ENCODE data around the gene GGACT.

The GGACT gene

GRCh38 chr13:100485265-100485664, 103.3 kb downstream of the GGACT start:
- Histone ChIP-seq H3K27me3 (ENCODE audit: insufficient read depth, low read length) (0 out of 2 replicates have a peak, but pooled peaks cover 2% of the 10 kb centered on the region), H3K27ac (ENCODE audit: low read depth, low read length, poor library complexity, severe bottlenecking) (no peak overlapping the region), H4K20me1 (ENCODE audit: insufficient read depth, low read length) (no peaks in the 10 kb centered on the region), H3K4me2 (ENCODE audit: low read length) (no peak overlapping the region), H3K4me1 (ENCODE audit: insufficient read depth, low read length, severe bottlenecking) (no peaks in the 10 kb centered on the region), H3K9me2 (ENCODE audit: low read depth, low read length) (no peaks in the 10 kb centered on the region), H3K9ac (ENCODE audit: low read length) (no peak overlapping the region), H3F3A (ENCODE audit: insufficient read depth, low read length) (no peaks in the 10 kb centered on the region), H3K4me3 (ENCODE audit: low read depth, low read length, poor library complexity, severe bottlenecking) (no peak overlapping the region), H3K79me2 (ENCODE audit: insufficient read depth, low read length) (no peaks in the 10 kb centered on the region), H2AFZ (ENCODE audit: low read length) (no peak overlapping the region), H3K9me3 (ENCODE audit: low read length) (no peaks in the 10 kb centered on the region), H3K36me3 (ENCODE audit: insufficient read depth, low read length) (no peaks in the 10 kb centered on the region)
- no peak for TF ChIP-seq EZH2 (IDR thresholded peaks at IDR 0.05; ENCODE audit: borderline replicate concordance, low read length)
- TF ChIP-seq, protein P1, sequence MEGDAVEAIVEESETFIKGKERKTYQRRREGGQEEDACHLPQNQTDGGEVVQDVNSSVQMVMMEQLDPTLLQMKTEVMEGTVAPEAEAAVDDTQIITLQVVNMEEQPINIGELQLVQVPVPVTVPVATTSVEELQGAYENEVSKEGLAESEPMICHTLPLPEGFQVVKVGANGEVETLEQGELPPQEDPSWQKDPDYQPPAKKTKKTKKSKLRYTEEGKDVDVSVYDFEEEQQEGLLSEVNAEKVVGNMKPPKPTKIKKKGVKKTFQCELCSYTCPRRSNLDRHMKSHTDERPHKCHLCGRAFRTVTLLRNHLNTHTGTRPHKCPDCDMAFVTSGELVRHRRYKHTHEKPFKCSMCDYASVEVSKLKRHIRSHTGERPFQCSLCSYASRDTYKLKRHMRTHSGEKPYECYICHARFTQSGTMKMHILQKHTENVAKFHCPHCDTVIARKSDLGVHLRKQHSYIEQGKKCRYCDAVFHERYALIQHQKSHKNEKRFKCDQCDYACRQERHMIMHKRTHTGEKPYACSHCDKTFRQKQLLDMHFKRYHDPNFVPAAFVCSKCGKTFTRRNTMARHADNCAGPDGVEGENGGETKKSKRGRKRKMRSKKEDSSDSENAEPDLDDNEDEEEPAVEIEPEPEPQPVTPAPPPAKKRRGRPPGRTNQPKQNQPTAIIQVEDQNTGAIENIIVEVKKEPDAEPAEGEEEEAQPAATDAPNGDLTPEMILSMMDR (IDR thresholded peaks at IDR 0.05; ENCODE audit: low read length) = no peak

GRCh38 chr13:100484702-100485101, 103.9 kb downstream of the GGACT start:
- no peaks in the 10 kb centered on the region for H4K20me1 ChIP-seq (ENCODE audit: insufficient read depth, low read length)

DNA sequence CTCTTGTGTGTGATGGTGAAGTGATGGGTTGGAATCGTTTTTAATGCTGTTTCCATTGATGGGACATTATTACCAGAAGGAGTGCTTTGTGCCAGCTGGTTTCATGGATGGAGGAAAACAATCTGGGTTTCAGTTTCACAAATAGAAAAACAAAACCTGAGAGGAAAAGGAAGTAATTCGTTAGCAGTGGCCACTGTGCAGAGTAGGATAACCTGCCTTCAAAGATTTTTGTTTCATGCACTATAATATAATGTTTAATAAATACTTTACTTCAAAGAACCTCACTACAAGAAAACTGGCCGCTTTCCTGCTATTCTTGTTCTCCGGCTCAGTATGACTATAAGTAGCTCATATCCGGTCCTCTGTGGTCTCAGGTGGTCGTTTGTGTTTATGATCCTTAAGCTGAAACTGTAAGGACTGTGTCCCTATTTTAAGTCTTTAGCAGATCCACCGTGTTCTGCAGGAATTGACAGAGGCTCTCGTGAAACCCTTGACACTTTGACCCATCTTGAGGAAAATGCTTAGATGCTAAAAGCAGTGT, 104.7 kb downstream of the GGACT start:
- no peak overlapping the region for H3K27ac ChIP-seq (ENCODE audit: low read depth, low read length, poor library complexity, severe bottlenecking)
- H3K36me3 ChIP-seq (ENCODE audit: insufficient read depth, low read length) = no peaks in the 10 kb centered on the region
- no peaks in the 10 kb centered on the region for H3K9me3 ChIP-seq (ENCODE audit: low read length)
- no peaks in the 10 kb centered on the region for H3K79me2 ChIP-seq (ENCODE audit: insufficient read depth, low read length)
- H3K4me1 ChIP-seq (ENCODE audit: insufficient read depth, low read length, severe bottlenecking) = no peaks in the 10 kb centered on the region
- H2AFZ ChIP-seq (ENCODE audit: low read length) = no peak overlapping the region
- H4K20me1 ChIP-seq (ENCODE audit: insufficient read depth, low read length) = no peaks in the 10 kb centered on the region
- no peak overlapping the region for H3K4me3 ChIP-seq (ENCODE audit: low read depth, low read length, poor library complexity, severe bottlenecking)
- TF ChIP-seq, protein P1 (IDR thresholded peaks at IDR 0.05; ENCODE audit: low read length) = no peak
- no peak for TF ChIP-seq EZH2 (IDR thresholded peaks at IDR 0.05; ENCODE audit: borderline replicate concordance, low read length)
- H3K4me2 ChIP-seq (ENCODE audit: low read length) = no peak overlapping the region
- H3F3A ChIP-seq (ENCODE audit: insufficient read depth, low read length) = no peaks in the 10 kb centered on the region
- no peaks in the 10 kb centered on the region for H3K9me2 ChIP-seq (ENCODE audit: low read depth, low read length)
- H3K27me3 ChIP-seq (ENCODE audit: insufficient read depth, low read length) = 0 out of 2 replicates have a peak, but pooled peaks cover 5% of the 10 kb centered on the region
- H3K9ac ChIP-seq (ENCODE audit: low read length) = no peak overlapping the region

More at GRCh38 chr13:100484702-100485101, 103.9 kb downstream of the GGACT start:
- Histone ChIP-seq H3K27ac (ENCODE audit: low read depth, low read length, poor library complexity, severe bottlenecking) (no peak overlapping the region), H3K79me2 (ENCODE audit: insufficient read depth, low read length) (no peaks in the 10 kb centered on the region), H3K27me3 (ENCODE audit: insufficient read depth, low read length) (0 out of 2 replicates have a peak, but pooled peaks cover 5% of the 10 kb centered on the region), H3K4me2 (ENCODE audit: low read length) (no peak overlapping the region), H3K36me3 (ENCODE audit: insufficient read depth, low read length) (no peaks in the 10 kb centered on the region), H3F3A (ENCODE audit: insufficient read depth, low read length) (no peaks in the 10 kb centered on the region), H3K9ac (ENCODE audit: low read length) (no peak overlapping the region), H3K4me3 (ENCODE audit: low read depth, low read length, poor library complexity, severe bottlenecking) (no peak overlapping the region), H3K4me1 (ENCODE audit: insufficient read depth, low read length, severe bottlenecking) (no peaks in the 10 kb centered on the region), H2AFZ (ENCODE audit: low read length) (no peak overlapping the region), H3K9me2 (ENCODE audit: low read depth, low read length) (no peaks in the 10 kb centered on the region), H3K9me3 (ENCODE audit: low read length) (no peaks in the 10 kb centered on the region)
- TF ChIP-seq EZH2 (IDR thresholded peaks at IDR 0.05; ENCODE audit: borderline replicate concordance, low read length) = no peak
- TF ChIP-seq, protein P1 (IDR thresholded peaks at IDR 0.05; ENCODE audit: low read length) = no peak
